HFFc6 (cell line): ENCODE results near the gene TP53TG3D. TPM values are rescaled to one million over a fixed set of nuclear protein-coding genes. Genes with fewer than 3 reads are reported as not detected.
"Not testable (repeated sequence)": the region's sequence is repeated elsewhere in the genome, so short reads cannot be mapped to it uniquely, and the experiment has no call there.

Source experiments
- DNase-seq: peaks from one replicate; pipeline ENCODE4 v3.0.0-alpha.2; 2018
- H3K27ac Mint-ChIP-seq: 2 replicates; pipeline ENCODE4 v1.8.0; 2020; ENCODE audit warnings: mild to moderate bottlenecking, mixed read lengths
- H3K27me3 Mint-ChIP-seq: 2 replicates; pipeline ENCODE4 v1.8.0; 2021; ENCODE audit warnings: mild to moderate bottlenecking, moderate library complexity, mixed read lengths; ENCODE audit not compliant: insufficient read depth
- H3K36me3 Mint-ChIP-seq: 2 replicates; pipeline ENCODE4 v1.8.0; 2021; ENCODE audit warnings: low read depth, mixed read lengths
- H3K4me1 Mint-ChIP-seq: 2 replicates; pipeline ENCODE4 v1.8.0; 2020; ENCODE audit warnings: low read depth, mixed read lengths
- H3K4me3 Mint-ChIP-seq: 2 replicates; pipeline ENCODE4 v1.8.0; 2020; ENCODE audit warnings: mild to moderate bottlenecking, moderate library complexity, mixed read lengths
- H3K9me3 Mint-ChIP-seq: 2 replicates; pipeline ENCODE4 v1.8.0; 2020; ENCODE audit warnings: mild to moderate bottlenecking, mixed read lengths
- long read RNA-seq: library from polyadenylated mRNA; unstranded; transcript quantifications from one replicate; pipeline ENCODE4 v2.0.0, GENCODE V29; 2019
- total RNA-seq, 6 experiments: library from RNA; stranded (reverse); fragmentation: NEBNext Ultra II Directional; extraction: Animal tissue kit (Norgen Biotek cat#: 25700); gene quantifications; 2 replicates in 1 of 6; 3 replicates in 5 of 6; pipeline ENCODE4 v1.2.3, GENCODE V29; 2021

Gene TP53TG3D
- total RNA-seq = not detected
- long read RNA-seq = 0 reads

DNA sequence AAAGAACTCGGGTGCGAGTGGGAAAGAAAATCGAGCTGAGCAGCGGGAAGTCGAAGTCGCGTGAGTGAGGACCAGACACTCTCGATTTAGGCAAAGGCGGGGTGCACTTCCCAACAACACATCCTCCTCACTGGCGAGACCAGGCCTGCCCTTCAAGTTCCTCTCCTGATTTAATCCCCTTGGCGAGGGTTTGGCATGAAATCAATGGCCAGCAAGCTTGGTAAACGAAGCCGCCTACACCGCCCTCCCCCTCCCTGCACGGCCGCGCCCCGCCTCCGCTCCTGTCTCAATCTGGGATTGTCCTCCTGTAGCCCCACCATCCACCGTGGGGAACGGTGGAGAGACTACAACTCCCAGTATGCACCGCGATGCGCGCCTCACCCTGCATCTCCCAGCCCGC is at the start of gene TP53TG3D:
Gene TP53TG3D (plus strand): TSS at position 301 of the 400 bp plus-strand sequence. CDS start 68 bp downstream, at position 369.
- H3K27ac Mint-ChIP-seq, H3K36me3 Mint-ChIP-seq, H3K4me3 Mint-ChIP-seq, H3K4me1 Mint-ChIP-seq, H3K27me3 Mint-ChIP-seq, H3K9me3 Mint-ChIP-seq, DNase-seq: not testable (repeated sequence)

GRCh38 chr16:32253507-32253906 is 421 bp downstream of the TP53TG3D start:
- not testable (repeated sequence) for H3K4me1 Mint-ChIP-seq, H3K27ac Mint-ChIP-seq, H3K4me3 Mint-ChIP-seq, DNase-seq, H3K27me3 Mint-ChIP-seq, H3K9me3 Mint-ChIP-seq, H3K36me3 Mint-ChIP-seq

DNA sequence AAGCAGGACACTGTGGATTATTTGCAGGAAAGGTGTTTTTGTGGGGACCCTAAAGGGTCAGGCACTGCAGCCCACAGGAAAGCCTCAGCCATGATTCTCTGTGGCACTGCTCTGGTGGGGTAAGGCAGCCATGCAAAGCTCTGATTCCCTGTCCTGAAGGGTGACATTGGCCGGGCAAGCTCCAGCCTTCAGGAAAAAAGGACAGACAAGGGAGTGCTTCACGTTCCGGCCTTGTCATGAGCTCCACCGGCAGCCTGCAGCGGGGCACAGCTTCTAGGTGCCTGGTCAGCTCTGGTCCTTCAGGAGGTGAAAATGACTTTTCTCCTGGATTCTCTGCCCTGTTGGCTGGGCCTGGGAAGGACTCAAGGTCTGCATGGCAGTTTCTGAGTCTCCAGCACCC is 8.4 kb downstream of the TP53TG3D start:
- not testable (repeated sequence) for H3K27me3 Mint-ChIP-seq, H3K4me1 Mint-ChIP-seq, H3K4me3 Mint-ChIP-seq, DNase-seq, H3K36me3 Mint-ChIP-seq, H3K27ac Mint-ChIP-seq, H3K9me3 Mint-ChIP-seq

DNA sequence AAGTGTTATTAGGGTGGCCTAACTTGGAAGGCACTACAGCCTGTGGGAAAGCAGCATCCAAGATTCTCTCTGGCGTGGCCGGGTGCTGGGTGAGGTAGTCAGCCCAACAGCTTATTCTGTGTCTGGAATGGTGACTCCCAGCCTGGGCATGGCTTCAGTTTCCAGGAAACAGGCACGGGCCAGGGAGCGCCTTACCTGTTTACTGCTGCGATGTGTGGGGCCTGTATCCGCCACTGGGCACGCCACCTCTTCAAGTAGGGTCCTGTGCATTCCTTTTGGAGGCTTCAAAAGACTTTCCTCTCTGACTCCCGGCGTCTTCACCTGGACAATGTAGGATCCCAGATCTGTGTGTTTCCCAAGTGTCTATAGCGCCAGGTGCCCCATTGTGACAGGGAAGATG is 10.5 kb downstream of the TP53TG3D start:
- H3K9me3 Mint-ChIP-seq, H3K36me3 Mint-ChIP-seq, H3K27ac Mint-ChIP-seq, H3K27me3 Mint-ChIP-seq, H3K4me3 Mint-ChIP-seq, DNase-seq, H3K4me1 Mint-ChIP-seq: not testable (repeated sequence)

DNA sequence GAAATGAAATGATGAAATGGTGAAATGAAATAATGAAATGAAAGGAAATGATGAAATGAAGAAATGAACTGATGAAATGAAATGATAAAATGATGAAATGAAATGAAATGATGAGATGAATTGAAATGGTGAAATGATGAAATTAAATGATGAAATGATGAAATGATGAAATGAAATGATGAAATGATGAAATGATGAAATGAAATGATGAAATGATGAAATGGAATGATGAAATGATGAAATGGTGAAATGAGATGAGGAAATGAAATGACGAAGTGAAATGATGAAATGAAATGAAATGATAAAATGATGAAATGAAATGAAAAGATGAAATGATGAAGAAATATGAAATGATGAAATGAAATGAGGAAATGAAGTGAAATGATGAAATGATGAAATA is 28.8 kb downstream of the TP53TG3D start:
- not testable (repeated sequence) for H3K9me3 Mint-ChIP-seq, H3K4me3 Mint-ChIP-seq, H3K4me1 Mint-ChIP-seq, DNase-seq, H3K27ac Mint-ChIP-seq, H3K36me3 Mint-ChIP-seq, H3K27me3 Mint-ChIP-seq

DNA sequence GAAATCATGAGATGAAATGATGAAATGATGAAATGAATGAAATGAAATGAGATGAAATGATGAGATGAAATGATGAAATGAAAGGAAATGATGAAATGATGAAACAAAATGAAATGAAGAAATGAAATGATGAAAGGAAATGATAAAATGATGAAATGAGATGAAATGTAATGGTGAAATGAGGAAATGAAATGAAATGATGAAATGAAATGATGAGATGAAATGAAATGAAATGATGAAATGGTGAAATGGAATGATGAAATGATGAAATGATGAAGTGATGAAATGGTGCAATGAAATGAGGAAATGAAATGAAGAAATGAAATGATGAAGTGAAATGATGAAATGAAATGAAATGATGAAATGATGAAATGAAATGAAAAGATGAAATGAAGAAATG is 29.9 kb downstream of the TP53TG3D start:
- not testable (repeated sequence) for DNase-seq, H3K27me3 Mint-ChIP-seq, H3K4me3 Mint-ChIP-seq, H3K9me3 Mint-ChIP-seq, H3K4me1 Mint-ChIP-seq, H3K36me3 Mint-ChIP-seq, H3K27ac Mint-ChIP-seq

GRCh38 chr16:32283917-32284495 is 30.9 kb downstream of the TP53TG3D start:
- not testable (repeated sequence) for DNase-seq, H3K36me3 Mint-ChIP-seq, H3K4me1 Mint-ChIP-seq, H3K9me3 Mint-ChIP-seq, H3K4me3 Mint-ChIP-seq, H3K27ac Mint-ChIP-seq, H3K27me3 Mint-ChIP-seq

DNA sequence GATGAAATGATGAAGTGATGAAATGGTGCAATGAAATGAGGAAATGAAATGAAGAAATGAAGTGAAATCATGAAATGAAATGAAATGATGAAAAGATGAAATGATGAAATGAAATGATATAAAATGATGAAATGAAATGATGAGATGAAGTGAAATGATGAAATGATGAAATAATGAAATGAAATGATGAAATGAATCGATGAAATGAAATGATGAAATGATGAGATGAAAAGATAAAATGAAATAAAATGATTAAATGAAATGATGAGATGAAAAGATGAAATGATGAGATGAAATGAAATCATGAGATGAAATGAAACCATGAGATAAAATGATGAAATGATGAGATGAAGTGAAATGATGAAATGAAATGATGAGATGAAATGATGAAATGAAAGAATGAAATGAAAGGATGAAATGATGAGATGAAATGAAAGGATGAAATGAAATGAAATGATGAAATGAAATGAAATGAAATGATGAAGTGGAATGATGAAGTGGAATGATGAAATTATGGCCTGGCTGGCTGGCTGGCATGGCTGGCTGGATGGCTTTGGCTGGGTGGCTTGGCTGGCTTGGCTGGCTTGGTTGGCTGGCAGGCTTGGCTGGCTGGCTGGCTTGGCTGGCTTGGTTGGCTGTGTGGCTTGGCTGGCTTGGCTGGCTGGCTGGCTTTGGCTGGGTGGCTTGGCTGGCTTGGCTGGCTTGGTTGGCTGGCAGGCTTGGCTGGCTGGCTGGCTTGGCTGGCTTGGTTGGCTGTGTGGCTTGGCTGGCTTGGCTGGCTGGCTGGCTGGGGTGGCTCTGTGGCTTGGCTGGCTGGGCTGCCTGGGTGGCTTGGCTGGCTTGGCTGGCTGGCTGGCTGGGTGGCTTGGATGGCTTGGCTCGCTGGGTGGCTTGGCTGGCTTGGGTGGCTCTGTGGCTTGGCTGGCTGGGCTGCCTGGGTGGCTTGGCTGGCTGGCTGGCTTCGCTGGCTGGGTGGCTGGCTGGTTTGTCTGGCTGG is 32.0 kb downstream of the TP53TG3D start:
- H3K27ac Mint-ChIP-seq, H3K4me1 Mint-ChIP-seq, H3K36me3 Mint-ChIP-seq, DNase-seq, H3K4me3 Mint-ChIP-seq, H3K27me3 Mint-ChIP-seq, H3K9me3 Mint-ChIP-seq: not testable (repeated sequence)

GRCh38 chr16:32286193-32286592 is 33.1 kb downstream of the TP53TG3D start:
- not testable (repeated sequence) for H3K27ac Mint-ChIP-seq, H3K4me1 Mint-ChIP-seq, H3K36me3 Mint-ChIP-seq, H3K9me3 Mint-ChIP-seq, DNase-seq, H3K4me3 Mint-ChIP-seq, H3K27me3 Mint-ChIP-seq

GRCh38 chr16:32287743-32288142 is 34.7 kb downstream of the TP53TG3D start:
- not testable (repeated sequence) for H3K4me3 Mint-ChIP-seq, H3K4me1 Mint-ChIP-seq, DNase-seq, H3K27me3 Mint-ChIP-seq, H3K9me3 Mint-ChIP-seq, H3K36me3 Mint-ChIP-seq, H3K27ac Mint-ChIP-seq

- not testable (repeated sequence) for DNase-seq, H3K27me3 Mint-ChIP-seq, H3K36me3 Mint-ChIP-seq, H3K4me3 Mint-ChIP-seq, H3K4me1 Mint-ChIP-seq, H3K27ac Mint-ChIP-seq, H3K9me3 Mint-ChIP-seq
Measured at GRCh38 chr16:32289197-32289596, 36.1 kb downstream of the TP53TG3D start.

DNA sequence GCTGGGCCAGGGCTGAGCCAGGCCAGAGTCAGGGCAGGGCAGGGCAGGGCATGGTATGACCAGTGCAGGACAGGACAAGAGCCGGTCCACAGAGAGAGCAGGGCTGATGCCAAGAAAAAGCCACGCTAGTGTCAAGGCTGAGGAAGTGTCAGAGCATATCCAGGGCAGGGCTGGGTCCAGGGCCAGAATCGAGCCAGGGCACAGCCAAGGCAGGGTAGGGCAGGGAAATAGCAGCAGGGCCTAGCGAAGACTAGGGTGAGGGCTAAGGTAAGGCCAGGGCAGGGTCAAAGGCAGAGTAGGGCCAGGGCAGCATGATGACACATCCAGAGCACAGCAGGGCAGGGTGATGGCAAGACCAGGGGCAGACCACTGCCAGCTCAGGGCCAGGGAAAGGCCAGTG is 49.7 kb downstream of the TP53TG3D start:
- not testable (repeated sequence) for H3K36me3 Mint-ChIP-seq, H3K9me3 Mint-ChIP-seq, DNase-seq, H3K27me3 Mint-ChIP-seq, H3K4me1 Mint-ChIP-seq, H3K4me3 Mint-ChIP-seq, H3K27ac Mint-ChIP-seq
